ENCODE results near the gene MANSC1.
A peak's percentile ranks its signal among the peaks of the same experiment; 100 is the strongest.

The MANSC1 gene

GRCh38 chr12:12349711-12350665 lies at the start of gene MANSC1:
MANSC1 (minus strand) TSS chr12:12350242; CDS start chr12:12343314, 6,928 bp downstream.
- DNase-seq (ENCODE audit: low read depth in 2 of 2), result peak; percentile 18 to 29

DNA sequence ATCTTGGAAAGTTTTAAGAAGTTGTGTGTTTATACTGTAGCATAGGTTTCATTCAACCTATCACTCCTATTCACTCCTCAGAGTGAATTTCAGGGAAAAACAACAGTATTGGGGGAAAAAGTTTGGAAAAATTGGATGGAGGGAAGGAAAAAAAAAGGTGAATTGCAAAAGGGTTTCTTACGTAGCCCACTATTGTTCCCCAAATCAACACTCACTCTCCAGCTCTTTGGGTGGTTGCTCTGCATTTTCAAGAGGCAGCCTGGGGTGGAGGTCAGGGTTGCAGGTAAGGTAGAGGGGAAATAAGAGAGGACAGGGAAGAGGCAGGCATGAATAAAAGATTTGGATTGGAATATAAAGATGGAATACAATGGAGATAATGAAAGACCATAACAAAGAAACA lies 49.1 kb upstream of the MANSC1 start:
- DNase-seq (ENCODE audit: low read depth in 2 of 2), result no peak

DNA sequence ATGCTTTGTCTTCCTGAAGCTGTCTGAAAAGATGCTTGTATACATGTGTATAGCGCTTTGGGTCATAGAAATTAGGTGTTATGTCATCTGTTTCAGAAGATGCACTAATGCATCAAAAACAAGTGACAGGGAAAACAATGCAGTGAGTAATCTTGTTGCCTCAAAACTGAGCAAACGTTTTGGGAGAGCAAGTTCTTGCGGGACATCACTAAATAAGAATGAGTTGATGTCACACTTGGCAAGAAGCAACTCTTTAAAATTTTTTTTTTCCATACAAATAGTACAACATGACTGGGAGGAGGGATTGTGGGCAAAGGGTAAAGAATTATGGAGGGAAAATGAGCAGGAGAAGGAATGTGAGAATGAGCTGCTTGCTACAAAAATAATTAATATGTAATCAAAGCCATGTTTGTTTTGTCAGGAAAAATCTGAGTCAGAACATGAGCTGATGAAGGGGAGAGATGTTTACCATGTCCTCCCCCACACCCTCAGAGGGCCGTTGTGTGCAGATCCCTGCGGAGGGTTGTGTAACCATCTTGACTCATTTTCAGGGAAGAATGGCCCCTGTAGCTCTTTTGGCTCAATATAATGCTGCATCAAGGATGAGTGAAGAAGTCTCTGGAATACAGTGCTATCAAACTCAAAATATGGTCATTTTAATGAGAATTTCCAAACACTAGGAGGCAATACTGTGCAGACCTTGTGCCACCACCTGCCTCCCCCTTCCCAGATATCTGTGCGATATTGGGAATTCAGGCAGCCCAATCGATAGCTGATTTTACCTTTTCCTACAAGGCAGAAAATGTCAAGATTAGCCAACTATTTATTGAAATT lies 48.2 kb upstream of the MANSC1 start:
- no peak for DNase-seq (ENCODE audit: low read depth in 2 of 2)

DNA sequence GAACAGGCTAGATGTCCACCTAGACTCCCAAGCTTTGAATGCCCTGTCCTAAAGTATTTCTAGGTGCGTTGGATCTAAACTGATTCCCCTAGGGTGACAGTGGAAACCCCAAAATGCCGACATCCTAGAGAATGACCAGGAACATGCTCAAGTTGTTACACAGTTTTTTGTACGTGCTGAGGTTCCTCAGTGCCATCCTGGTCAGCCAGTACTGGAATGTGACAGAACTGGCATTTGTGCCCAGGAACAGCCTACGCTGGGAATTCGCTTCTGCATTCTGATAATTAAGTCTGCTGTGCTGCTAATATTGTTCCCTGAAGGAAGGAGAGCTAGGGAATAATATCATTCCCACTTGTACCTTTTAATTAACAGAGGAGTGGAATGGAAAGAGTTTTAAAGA lies 47.1 kb upstream of the MANSC1 start:
- no peak for DNase-seq (ENCODE audit: low read depth in 2 of 2)

- no peak for DNase-seq (ENCODE audit: low read depth in 2 of 2)
These were observed 46.7 kb upstream of the MANSC1 start for GRCh38 chr12:12396694-12397093.

GRCh38 chr12:12393171-12393570 lies 43.1 kb upstream of the MANSC1 start:
- DNase-seq (ENCODE audit: low read depth in 2 of 2), result no peak

DNA sequence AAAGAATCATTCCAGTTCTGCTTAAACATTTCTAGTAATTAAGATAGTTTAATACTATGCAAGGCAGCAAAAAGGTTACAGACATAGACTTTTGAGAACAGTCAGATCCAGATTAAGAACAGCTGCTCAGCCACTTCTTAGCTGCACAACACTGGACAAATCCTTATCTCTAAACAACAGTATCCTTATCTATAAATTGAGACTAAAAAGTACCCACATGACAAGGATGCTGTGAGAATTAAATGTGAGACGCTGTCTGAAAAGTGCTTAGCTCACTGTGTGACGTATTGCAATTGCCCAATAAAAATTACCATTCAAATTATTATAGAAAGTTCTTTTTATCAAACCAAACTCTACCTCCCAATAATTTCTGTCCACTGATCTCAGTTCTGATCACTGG lies 42.4 kb upstream of the MANSC1 start:
- no peak for DNase-seq (ENCODE audit: low read depth in 2 of 2)

- DNase-seq (ENCODE audit: low read depth in 2 of 2), result no peak
These were observed 37.5 kb upstream of the MANSC1 start for GRCh38 chr12:12387501-12387900.

DNA sequence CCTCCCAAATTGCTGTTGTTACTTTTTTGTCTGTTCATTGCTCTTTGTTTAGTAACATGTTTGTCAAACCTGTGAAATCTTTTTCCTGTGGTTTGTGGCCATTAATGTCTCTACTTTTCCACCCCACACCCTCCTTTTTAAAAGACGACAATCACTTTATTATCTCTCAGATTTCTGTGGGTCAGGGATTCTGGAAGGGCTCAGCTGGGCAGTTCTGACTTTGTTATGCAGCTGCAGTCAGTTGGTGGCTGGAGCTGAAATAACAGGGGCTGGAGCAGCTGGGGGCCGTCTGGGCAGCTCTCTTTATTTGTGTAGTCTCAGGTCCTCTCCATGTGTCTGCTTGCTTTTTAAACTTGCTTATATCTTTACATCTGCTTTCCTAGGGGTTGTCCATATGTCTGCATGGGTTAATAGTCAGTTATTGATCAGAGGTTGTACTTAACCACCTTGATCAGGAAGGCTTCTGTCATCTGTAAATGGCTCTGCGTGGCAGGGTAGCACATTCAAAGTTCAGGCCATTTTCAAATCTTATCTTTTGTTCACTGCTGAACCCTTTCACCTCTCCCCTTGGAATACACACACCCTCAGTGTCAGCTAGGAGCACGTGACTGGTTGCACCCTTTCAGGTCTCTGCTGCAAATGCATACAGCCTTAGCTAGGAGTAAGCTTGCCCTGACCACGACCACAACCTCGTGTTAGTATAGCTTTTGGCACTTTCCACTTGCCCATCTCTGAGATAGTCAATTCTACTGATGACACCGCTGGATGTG lies 34.7 kb upstream of the MANSC1 start:
- no peak for DNase-seq (ENCODE audit: low read depth in 2 of 2)

GRCh38 chr12:12381982-12382381 lies 31.9 kb upstream of the MANSC1 start:
- DNase-seq (ENCODE audit: low read depth in 2 of 2), result no peak

- DNase-seq (ENCODE audit: low read depth in 2 of 2), result no peak
These were observed 31.0 kb upstream of the MANSC1 start for GRCh38 chr12:12380949-12381593.

- no peak for DNase-seq (ENCODE audit: low read depth in 2 of 2)
These were observed 30.0 kb upstream of the MANSC1 start for GRCh38 chr12:12379831-12380730.

- no peak for DNase-seq (ENCODE audit: low read depth in 2 of 2)
These were observed 28.6 kb upstream of the MANSC1 start for GRCh38 chr12:12378616-12379015.

GRCh38 chr12:12376646-12377448 lies 26.8 kb upstream of the MANSC1 start:
- peak in 1 of 2 donors; percentile 29 for DNase-seq (ENCODE audit: low read depth in 2 of 2)

- DNase-seq (ENCODE audit: low read depth in 2 of 2), result no peak
These were observed 23.1 kb upstream of the MANSC1 start for GRCh38 chr12:12372946-12373722.

GRCh38 chr12:12367482-12367998 lies 17.5 kb upstream of the MANSC1 start:
- no peak for DNase-seq (ENCODE audit: low read depth in 2 of 2)

- DNase-seq (ENCODE audit: low read depth in 2 of 2), result no peak
These were observed 16.8 kb upstream of the MANSC1 start for GRCh38 chr12:12366701-12367481.

Data from stimulated activated CD4-positive, alpha-beta T cell treated with anti-CD3 and anti-CD28 coated beads, Interleukin-1b, Interleukin-23, amount 100 ng/mL, for 4 hours (primary cell).